ENCODE data around the gene ORAI1. TPM values are rescaled to one million over a fixed set of nuclear protein-coding genes. Genes with fewer than 3 reads are reported as not detected.
"Not testable (repeated sequence)": the region's sequence is repeated elsewhere in the genome, so short reads cannot be mapped to it uniquely, and the experiment has no call there.

Gene ORAI1
- total RNA-seq, 2 donors from 2014 or later = 10.5 to 13.1 TPM

DNA sequence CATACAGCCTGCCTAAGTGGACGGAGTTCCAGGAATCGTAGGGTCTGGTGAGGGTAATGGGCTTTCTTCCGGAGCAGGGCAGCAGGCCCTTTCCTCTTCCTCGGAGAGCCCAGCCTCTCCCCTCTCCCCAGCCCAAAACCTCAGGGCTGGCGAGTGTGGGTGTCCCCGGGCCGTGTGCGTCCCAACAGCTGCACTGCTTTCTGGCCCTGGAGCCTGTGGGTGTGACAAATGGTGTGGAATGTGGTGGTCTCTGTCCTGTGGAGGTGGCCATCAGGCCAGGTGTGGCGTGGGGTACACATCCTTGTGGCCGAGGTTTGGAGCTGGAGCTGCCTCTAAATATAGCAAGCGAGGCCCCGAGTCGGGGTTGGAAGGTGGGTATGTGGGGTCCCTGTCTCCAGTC, 8.5 kb downstream of the ORAI1 start:
- intact Hi-C loops (cut with DNase I) = loop anchor here in 1 of 2 donors (5.0 kb wide), 1 partner anchor 32 kb away; the partner anchor contains the start of gene MORN3
- no peak for DNase-seq (ENCODE audit: low spot score)

DNA sequence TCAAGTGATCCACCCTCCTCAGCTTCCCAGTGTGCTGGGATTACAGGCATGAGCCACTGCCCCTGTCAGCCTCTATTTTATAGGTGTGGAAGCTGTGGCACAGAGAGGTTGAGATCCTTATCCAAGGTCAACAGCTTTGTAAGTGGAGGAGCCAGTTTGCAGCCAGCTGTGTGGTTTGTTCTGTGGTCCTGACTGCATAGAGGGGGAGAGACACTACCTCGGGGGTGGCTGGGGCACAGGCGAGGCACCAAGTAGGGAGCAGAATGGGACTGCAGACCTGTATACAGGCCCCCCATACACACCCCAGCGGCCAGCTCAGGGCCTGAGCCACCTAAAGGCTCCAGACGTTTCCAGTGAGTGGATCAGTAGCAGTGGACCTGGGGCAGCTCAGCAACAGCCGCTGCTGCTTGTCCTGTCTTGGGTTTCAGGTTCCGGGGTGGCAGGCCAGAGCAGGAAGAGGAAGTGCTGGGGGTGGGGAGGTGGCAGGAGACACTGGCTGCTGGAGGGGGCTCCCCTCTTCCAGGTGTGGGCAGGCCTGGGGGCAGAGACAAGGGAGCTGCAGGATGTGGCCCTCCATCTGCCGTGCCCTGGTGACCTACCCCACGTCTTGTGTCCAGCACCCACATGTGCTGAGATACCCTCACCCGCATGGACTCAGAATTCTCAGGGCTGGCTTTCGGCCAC, 11.0 kb downstream of the ORAI1 start:
- intact Hi-C loops (cut with DNase I) = no loop called here

DNA sequence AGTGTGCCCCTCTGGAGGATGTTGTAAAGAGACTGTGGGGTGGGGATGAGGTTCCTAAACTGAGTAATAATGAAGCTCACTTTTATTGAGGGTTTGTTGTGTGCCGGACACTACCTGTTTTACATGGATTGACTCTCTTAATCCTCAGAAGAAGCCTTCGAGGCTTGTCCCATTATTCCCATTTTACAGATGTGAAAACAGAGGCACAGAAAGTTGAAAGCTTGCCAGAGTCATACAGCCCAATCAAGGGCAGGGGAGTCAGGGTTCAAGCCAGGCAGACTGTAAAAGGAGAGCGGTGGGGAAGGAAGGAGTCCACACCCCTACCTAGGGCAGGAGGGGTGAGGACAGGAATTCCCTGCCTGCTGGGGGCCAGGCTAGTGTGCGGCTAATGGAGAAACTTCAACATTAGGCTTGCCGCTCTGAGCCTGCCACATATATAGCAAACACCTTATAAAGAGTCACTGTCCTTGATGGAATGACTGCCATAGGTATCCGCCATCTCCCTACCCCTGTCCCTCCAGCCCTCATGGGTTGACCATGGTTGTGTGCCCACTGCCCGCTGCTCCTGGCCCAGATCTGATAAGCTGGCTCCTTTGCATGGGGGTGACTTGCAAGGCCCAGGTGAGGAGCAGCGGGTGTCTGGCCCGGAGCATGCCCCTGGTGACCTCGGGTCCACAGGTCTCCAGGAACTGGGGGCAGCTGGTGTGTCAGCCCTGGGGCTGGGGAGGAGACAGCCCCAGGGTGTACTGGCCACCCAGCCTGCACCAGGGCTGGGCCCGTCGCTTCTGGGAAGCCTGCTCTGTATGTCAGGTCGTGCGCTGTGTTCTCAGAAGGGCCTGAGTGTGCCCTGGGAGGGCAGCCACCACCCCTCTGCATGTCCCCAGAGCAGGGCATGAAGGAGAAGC, 12.2 kb downstream of the ORAI1 start:
- intact Hi-C loops (cut with DNase I) = no loop called here
- DNase-seq (ENCODE audit: low spot score) = no peak

More for the DNA sequence above, 11.0 kb downstream of the ORAI1 start:
- peak; percentile 83 for DNase-seq (ENCODE audit: low spot score)

DNA sequence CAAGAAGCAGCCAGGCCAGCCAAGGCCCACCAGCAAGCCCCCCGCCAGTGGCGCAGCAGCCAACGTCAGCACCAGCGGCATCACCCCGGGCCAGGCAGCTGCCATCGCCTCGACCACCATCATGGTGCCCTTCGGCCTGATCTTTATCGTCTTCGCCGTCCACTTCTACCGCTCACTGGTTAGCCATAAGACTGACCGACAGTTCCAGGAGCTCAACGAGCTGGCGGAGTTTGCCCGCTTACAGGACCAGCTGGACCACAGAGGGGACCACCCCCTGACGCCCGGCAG, 15.0 kb downstream of the ORAI1 start:
- intact Hi-C loops (cut with DNase I) = no loop called here
- no peak for DNase-seq (ENCODE audit: low spot score)

DNA sequence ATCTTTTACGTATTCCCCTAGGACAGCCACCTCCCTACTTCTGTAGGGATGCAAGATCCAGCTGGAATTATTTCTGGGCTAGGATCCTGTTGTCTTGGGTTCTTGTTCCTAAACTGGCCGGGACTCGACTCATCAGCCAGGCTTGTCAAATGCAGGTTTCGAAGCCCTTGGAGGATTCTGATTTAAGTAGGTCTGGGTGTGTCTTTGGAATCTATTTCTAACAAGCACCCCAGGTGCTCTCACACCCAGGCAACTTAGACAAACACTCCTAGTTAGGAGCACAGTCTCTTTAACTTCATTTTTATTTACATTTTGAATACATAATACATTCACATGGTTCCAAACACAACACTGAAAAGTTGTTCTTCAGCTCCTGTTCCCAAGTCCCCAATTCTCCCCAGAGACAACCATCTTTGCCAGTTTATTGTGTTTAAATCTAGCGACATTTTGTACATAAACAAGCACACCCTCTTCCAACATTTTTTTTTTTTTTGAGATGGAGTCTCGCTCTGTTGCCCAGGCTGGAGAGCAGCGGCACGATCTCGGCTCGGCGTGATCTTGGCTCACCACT, 22.2 kb downstream of the ORAI1 start:
- intact Hi-C loops (cut with DNase I) = no loop called here
- no peak for DNase-seq (ENCODE audit: low spot score)

DNA sequence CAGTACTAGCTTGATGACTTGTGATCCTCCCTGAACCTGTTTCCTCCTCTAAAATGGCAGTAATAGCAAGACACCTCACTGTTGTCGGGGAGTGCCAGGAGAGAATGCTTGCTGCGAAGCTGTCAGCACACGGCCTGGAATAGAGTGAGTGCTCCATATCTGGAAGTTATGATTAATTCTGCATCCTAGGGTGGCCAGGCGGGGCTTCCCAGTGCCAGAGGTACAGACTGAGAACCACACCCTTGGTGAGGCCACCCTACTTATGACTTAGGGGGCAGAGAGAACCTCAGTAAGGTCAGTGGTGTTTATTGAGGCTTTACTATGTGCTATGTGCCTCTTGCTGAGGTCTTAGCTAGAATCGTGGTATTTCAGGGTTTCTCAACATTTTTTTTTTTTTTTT, 23.0 kb downstream of the ORAI1 start:
- no peak for DNase-seq (ENCODE audit: low spot score)
- intact Hi-C loops (cut with DNase I) = no loop called here

DNA sequence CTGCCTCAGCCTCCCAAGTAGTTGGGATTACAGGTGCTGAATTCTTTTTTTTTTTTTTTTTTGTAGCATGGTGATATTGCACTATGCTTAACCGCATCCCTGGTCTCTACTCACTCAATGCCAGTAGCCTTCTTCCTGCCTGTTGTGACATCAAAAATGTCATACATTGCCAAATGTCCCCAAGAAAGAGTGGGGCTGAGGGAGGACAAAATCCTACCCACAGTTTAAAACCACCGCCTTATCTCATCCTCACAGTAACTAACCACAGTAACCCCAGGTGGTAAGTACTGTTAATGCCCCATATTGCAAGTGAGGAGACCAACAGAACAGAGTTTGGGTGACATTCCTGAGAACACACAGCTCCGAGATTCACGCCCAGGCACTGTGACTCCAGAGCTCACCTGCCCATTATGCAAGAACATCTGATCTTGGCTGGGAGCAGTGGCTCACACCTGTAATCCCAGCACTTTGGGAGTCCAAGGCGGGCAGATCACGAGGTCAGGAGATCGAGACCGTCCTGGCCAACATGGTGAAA, 23.6 kb downstream of the ORAI1 start:
- no peak for DNase-seq (ENCODE audit: low spot score)
- intact Hi-C loops (cut with DNase I) = no loop called here

DNA sequence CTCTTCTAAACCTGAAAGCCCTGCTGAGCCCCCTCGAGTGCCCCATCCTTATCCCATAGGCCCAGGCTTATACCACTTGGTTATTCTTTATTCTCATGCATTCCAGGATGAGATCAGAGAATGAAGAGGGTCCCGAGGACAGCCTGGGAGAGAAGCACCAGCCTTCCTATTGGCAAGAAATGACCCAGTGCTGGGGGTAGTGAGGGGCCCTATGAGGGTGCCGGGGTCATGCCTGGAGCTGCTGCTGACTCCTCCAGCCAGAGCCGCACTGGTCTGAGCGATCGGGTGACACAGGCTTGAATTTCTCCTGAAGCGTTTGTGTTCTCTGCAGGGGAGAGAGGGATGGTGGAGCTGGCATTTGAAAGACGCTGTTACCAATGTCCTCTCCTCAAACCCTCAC, 25.0 kb downstream of the ORAI1 start:
- intact Hi-C loops (cut with DNase I) = no loop called here
- DNase-seq (ENCODE audit: low spot score) = no peak

DNA sequence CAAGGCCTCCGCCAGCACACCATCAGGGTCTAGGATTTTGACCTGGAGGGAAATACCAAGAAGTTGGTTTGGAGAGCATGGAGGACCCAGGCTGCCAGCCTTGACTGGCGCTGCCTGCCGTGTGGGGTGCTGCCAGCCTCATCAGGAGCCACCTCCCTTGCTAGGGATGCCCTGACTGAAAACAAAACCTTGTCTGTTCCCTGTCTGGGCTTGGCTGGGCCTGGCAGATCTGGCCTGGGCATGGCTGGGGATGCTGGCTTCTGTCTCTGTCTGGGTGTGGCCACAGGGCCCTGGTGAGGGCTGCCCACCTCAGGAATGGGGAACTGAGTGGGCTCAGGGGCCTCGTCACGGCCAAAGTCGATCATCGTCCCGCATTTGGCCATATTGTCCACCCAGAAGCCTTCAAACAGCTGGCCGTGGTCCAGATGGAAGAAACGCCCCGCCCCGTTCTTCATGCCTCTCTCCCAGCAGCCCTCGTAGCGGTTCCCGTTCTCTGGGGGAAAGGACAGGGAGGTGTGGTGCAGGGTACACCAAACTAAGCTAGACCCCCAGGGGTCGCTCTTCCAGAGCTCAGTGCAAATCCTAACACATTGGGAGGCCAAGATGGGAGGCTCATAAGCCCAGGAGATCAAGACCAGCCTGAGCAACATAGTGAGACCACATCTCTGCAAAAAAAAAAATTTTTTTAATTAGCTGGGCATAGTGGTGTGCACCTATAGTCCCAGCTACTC, 26.6 kb downstream of the ORAI1 start:
- DNase-seq (ENCODE audit: low spot score) = no peak
- intact Hi-C loops (cut with DNase I) = no loop called here

DNA sequence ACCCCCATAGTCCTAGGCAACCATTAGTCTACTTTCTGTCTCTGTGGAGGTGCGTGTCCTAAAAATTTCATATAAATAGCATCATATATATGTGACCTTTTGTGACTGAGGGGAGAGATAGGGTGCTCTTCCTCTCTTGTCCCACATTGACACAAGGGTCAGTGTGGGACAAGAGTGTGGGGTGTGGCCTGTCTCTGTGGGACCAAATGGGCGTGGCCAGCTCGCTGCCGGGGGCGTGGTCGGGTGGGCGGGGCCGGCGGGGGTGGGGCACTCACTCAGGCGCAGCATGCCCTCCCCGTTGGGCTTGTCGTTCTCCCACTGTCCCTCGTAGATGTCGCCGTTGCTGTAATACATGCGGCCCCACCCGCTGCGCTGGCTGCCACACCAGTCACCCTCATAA, 27.7 kb downstream of the ORAI1 start:
- intact Hi-C loops (cut with DNase I) = no loop called here
- DNase-seq (ENCODE audit: low spot score) = no peak

DNA sequence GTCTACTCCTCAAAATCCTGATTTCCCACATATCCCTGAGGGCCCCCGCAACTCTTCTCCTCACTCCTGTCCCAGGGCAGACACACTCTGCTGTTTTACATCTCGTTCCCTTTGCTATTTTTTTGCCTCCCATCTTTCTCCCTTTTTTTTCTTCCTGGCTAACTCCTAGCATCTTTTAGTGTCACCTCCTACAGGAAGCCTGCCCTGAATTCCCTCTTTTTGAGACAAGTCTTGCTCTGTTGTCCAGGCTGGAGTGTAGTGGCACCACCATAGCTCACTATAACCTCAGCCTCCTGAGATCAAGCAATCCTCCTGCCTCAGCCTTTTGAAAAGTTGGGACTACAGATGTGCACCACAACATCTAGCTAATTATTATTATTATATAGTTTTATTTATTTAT, 29.8 kb downstream of the ORAI1 start:
- intact Hi-C loops (cut with DNase I) = no loop called here
- no peak for DNase-seq (ENCODE audit: low spot score)

DNA sequence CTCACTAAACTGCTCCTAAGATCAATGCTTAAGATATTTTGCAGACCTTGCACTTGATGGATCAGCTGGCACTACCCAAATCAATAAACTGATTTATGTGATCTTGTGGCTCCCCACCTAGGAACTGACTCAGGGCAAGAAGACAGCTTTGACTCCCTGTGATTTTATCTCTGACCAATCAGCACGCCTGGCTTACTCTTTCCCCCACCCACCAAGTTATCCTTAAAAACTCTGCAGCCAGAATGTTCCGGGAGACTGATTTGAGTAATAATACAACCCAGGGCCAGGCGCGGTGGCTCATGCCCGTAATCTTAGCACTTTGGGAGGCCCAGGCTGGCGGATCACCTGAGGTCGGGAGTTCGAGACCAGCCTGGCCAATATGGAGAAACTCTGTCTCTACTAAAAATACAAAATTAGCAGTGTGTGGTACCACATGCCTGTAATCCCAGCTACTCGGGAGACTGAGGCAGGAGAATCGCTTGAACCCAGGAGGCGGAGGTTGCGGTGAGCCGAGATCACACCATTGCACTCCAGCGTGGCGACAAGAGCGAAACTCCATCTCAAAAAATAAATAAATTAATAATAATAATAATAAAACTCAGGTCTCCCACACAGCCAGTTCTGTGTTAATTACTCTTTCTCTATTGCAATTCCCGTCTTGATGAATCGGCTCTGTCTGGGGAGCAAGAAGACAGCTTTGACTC, 31.1 kb downstream of the ORAI1 start:
- intact Hi-C loops (cut with DNase I) = no loop called here

DNA sequence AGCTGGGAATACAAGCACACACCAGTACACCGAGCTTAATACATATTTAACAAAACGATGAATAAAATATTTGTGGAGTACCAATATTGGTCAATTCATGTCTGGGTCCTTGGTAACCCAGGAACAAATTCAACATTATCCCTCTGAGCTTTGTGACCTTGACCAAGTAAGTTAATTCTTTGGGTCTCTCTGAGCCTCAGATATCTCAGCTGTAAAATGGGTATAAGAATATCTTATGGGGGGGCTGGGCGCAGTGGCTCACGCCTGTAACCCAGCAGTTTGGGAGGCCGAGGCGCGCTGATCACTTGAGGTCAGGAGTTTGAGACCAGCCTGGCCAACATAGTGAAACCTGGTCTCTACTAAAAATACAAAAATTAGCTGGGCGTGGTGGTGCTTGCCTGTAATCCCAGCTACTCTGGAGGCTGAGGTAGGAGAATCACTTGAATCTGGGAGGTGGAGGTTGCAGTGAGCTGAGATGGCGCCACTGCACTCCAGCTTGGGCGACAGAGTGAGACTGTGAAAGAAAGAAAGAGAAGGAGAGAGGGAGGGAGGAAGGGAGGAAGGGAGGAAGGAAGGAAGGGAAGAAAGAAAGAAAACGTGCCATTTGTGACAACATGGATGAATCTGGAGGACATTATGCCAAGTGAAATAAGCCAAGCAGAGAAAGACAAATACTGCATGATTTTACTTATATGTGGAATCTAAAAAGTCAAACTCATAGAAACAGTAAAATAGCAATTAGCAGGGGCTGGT, 35.2 kb downstream of the ORAI1 start:
- DNase-seq (ENCODE audit: low spot score); intact Hi-C loops (cut with DNase I): not testable (repeated sequence)

More for the DNA sequence above, 31.1 kb downstream of the ORAI1 start:
- DNase-seq (ENCODE audit: low spot score) = no peak

DNA sequence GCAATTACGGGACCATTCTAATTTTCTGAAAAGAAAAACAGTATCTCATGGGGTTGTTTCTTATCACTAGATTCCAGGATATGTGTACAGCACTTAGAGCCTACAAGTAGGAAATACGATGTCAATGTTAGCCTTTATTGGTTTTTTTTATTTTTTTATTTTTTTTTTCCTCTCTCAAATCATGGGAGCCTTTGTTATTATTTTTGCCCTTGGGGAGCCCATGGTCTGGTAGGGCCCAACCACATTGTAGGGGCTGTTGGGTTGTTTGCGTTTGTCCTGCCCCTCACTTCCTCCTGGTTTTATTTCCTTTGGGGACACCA, 37.2 kb downstream of the ORAI1 start:
- intact Hi-C loops (cut with DNase I) = no loop called here
- no peak for DNase-seq (ENCODE audit: low spot score)

DNA sequence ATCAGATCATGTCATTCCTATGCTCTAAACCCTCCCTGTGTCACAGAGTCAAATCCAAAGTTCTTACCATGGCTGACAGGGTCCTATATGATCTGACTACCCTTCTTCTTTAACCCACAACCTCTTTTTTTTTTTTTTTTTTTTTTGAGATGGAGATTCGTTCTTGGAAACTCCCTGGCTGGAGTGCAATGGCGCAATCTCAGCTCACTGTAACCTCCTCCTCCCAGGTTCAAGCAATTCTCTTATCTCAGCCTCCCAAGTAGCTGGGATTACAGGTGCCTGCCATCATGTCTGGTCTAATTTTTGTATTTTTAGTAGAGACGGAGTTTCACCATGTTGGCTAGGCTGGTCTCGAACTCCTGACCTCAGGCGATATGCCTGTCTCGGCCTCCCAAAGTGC, 40.5 kb downstream of the ORAI1 start:
- intact Hi-C loops (cut with DNase I) = loop anchor here in 1 of 2 donors (5.0 kb wide), 2 partner anchors 35 to 115 kb away; no protein-coding TSS in a partner anchor
- not testable (repeated sequence) for DNase-seq (ENCODE audit: low spot score)

DNA sequence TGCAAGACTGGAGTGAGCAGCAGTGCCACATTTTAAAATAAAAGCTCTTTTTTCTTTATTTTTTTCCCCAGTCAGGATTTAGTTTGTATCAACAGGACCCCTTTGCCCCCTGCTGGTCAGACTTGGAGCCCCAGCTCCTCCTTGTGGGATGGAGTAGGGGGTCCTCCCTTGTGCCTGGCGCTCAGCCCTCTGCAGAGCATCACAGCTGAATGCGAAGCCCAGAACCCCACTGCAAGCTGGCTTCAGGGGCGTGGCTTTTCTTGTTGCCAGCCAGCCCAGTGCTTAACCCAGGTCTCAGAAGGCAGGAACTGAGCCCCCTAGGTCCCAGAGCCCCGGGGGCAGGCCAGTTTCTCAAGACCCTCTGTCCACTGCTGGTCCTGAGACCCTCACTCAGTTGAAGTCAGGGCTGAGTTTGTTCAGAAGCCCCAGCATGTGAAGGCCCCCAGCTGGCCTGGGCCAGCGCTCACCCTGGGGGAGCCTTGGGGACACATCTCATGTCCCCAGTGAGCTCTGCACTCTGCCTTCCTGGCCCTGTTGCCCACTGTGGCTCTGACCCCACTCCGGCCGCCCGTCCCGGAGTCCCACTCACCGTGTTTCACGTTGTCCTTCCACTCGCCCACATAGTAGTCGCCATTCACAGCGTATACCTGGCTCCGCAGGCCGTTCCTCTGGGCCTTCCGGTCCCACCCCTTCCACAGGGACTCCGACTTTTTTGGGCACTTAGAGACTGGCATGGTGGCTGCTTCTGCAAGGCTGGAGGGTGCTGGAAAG, 42.6 kb downstream of the ORAI1 start:
- intact Hi-C loops (cut with DNase I) = loop anchor here in 1 of 2 donors (5.0 kb wide), 2 partner anchors 37 to 117 kb away; no protein-coding TSS in a partner anchor
- no peak for DNase-seq (ENCODE audit: low spot score)

DNA sequence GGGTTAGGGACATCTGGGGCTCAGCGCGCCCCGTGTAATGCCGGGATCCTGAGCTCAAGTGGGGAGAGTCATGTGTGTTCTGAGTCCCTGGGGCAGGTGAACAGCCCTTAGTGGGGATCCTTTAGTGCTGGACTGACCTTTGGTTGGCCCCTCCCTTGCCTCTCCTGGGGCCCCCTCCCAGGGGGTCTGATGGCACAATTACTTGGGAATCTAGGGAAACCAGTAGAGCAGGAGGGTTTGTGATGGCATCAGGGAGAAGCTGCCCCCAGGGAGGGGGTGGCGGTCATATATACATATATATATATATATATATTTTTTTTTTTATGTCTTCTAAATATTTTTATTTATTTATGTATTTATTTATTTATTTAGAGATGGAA, 43.2 kb downstream of the ORAI1 start, which contains the start of gene MORN3:
TSS of gene MORN3 (minus strand) at position 134 of the 380 bp plus-strand sequence. CDS start 171 bp downstream, outside the sequence.
- intact Hi-C loops (cut with DNase I) = loop anchor here in 1 of 2 donors (5.0 kb wide), 2 partner anchors 37 to 117 kb away; no protein-coding TSS in a partner anchor
- no peak for DNase-seq (ENCODE audit: low spot score)
